Measurements from ENCODE around the gene TGM6. TPM values are rescaled to one million over a fixed set of nuclear protein-coding genes. Genes with fewer than 3 reads are reported as not detected.

The TGM6 gene
- polyA plus RNA-seq, 12 donors, result not detected

Other genes starting within 250 kb of the TGM6 start
- under 1 TPM in 10 of 12 donors, not detected in 2; 0.07 to 0.80 (median 0.21) TPM for gene TGM3, start 84.9 kb upstream of the TGM6 start, polyA plus RNA-seq (ENCODE audit: insufficient read length in 12 of 12)
- gene SNRPB, start 89.9 kb downstream of the TGM6 start, polyA plus RNA-seq (ENCODE audit: insufficient read length in 12 of 12), result 10 to 100 TPM in 11 of 12 donors, not detected in 1; 62.3 to 96.8 (median 70.5) TPM
- 10 to 100 TPM in 5 of 12 donors, 1 to 10 TPM in 6, not detected in 1; 3.3 to 12.4 (median 9.8) TPM for gene ZNF343, start 128.0 kb downstream of the TGM6 start, polyA plus RNA-seq (ENCODE audit: insufficient read length in 12 of 12)
- gene TMC2, start 155.7 kb downstream of the TGM6 start, polyA plus RNA-seq (ENCODE audit: insufficient read length in 12 of 12), result under 1 TPM in 6 of 12 donors, not detected in 6; 0.04 to 0.14 (median 0.12) TPM

All from muscle of arm (tissue), 12 donors.